A549 (cell line): ENCODE results near the gene KCNG4.

Experiments
- CHD4 ChIP-seq: fragments of 200-600 bp; sonication (generic); IDR thresholded peaks from 2 replicates; pipeline ENCODE4 v1.6.1; 2016; ENCODE audit warnings: antibody characterized with exemption, mild to moderate bottlenecking, borderline replicate concordance
- CTCF ChIP-seq: fragments of >200 bp; sonication (Bioruptor Twin); formaldehyde crosslinking; IDR thresholded peaks from 3 replicates; pipeline ENCODE4 v1.5.1; 2016
- EHMT2 ChIP-seq: fragments of 200-600 bp; sonication (generic); IDR thresholded peaks from 2 replicates; pipeline ENCODE4 v1.6.1; 2016; ENCODE audit warnings: antibody characterized with exemption, low read depth, mild to moderate bottlenecking, moderate library complexity
- EP300 ChIP-seq, 2 experiments: fragments of >200 bp; sonication (Bioruptor Twin); formaldehyde crosslinking; IDR thresholded peaks; 2 replicates in 1 of 2; 3 replicates in 1 of 2; pipeline ENCODE4 v1.6.1; 2016 to 2017
- HDAC2 ChIP-seq: fragments of 200-600 bp; sonication (generic); IDR thresholded peaks from 2 replicates; pipeline ENCODE4 v1.6.1; 2016
- KDM5A ChIP-seq: fragments of 200-600 bp; sonication (generic); IDR thresholded peaks from 2 replicates; pipeline ENCODE4 v1.6.1; 2016; ENCODE audit warnings: antibody characterized with exemption, mild to moderate bottlenecking
- MAX ChIP-seq: IDR thresholded peaks from 2 replicates; pipeline ENCODE4 v1.6.1; 2012
- MAZ ChIP-seq: fragments of 150-350 bp; IDR thresholded peaks from 2 replicates; pipeline ENCODE4 v1.6.1; 2014; ENCODE audit warnings: antibody characterized with exemption, low read depth, low read length, borderline replicate concordance
- REST ChIP-seq: fragments of 200-600 bp; sonication (generic); IDR thresholded peaks from 2 replicates; pipeline ENCODE4 v1.6.1; 2016; ENCODE audit warnings: antibody characterized with exemption, mild to moderate bottlenecking, moderate library complexity
- RNF2 ChIP-seq: fragments of 200-600 bp; sonication (generic); IDR thresholded peaks from 2 replicates; pipeline ENCODE4 v1.6.1; 2016; ENCODE audit warnings: low read depth, mild to moderate bottlenecking, antibody characterized with exemption, moderate library complexity, borderline replicate concordance
- SMC3 ChIP-seq: fragments of >200 bp; sonication (Bioruptor Twin); formaldehyde crosslinking; IDR thresholded peaks from 3 replicates; pipeline ENCODE4 v1.6.1; 2018; ENCODE audit warnings: inconsistent platforms
- ZC3H11A ChIP-seq: fragments of 450-650 bp; IDR thresholded peaks from 2 replicates; pipeline ENCODE4 v1.6.1; 2014; ENCODE audit warnings: antibody characterized with exemption, mild to moderate bottlenecking

- TF ChIP-seq EP300 (IDR thresholded peaks at IDR 0.05) (no peak), CTCF (no peak), MAZ (no peak), ZC3H11A (no peak), MAX (no peak), SMC3 (no peak), HDAC2 (no peak), KDM5A (no peak), RNF2 (no peak), CHD4 (no peak), EHMT2 (no peak), REST (no peak)
Measured at GRCh38 chr16:84272740-84273320, 33.0 kb upstream of the KCNG4 start.
